Cerebellar cortex (tissue), 1 donor: ENCODE results near the gene IGSF3.

Experiments used
- DNase-seq: peaks from one replicate; pipeline ENCODE4 v3.0.0-alpha.2; 2015; ENCODE audit warnings: low spot score

The IGSF3 gene

GRCh38 chr1:116557323-116557878 lies 110.1 kb downstream of the IGSF3 start:
- DNase-seq, result no peak

GRCh38 chr1:116556289-116557006 lies 111.1 kb downstream of the IGSF3 start:
- DNase-seq, result no peak

GRCh38 chr1:116554924-116555323 lies 112.6 kb downstream of the IGSF3 start:
- no peak for DNase-seq

GRCh38 chr1:116553386-116554115 lies 114.0 kb downstream of the IGSF3 start:
- DNase-seq, result no peak

- DNase-seq, result no peak
These were observed 121.1 kb downstream of the IGSF3 start for GRCh38 chr1:116546354-116546977.

GRCh38 chr1:116545359-116545705 lies 122.2 kb downstream of the IGSF3 start:
- DNase-seq, result no peak

GRCh38 chr1:116544588-116545358 lies 122.8 kb downstream of the IGSF3 start:
- DNase-seq, result no peak

GRCh38 chr1:116540088-116540487 lies 127.4 kb downstream of the IGSF3 start:
- no peak for DNase-seq

GRCh38 chr1:116538544-116538943 lies 129.0 kb downstream of the IGSF3 start:
- DNase-seq, result no peak

- DNase-seq, result no peak
These were observed 129.6 kb downstream of the IGSF3 start for GRCh38 chr1:116537898-116538297.

- DNase-seq, result no peak
These were observed 130.3 kb downstream of the IGSF3 start for GRCh38 chr1:116537040-116537831.

- DNase-seq, result no peak
These were observed 133.4 kb downstream of the IGSF3 start for GRCh38 chr1:116534014-116534739.

GRCh38 chr1:116533429-116533820 lies 134.1 kb downstream of the IGSF3 start:
- DNase-seq, result no peak

GRCh38 chr1:116532671-116533428 lies 134.7 kb downstream of the IGSF3 start:
- DNase-seq, result no peak

- no peak for DNase-seq
These were observed 135.6 kb downstream of the IGSF3 start for GRCh38 chr1:116531917-116532316.

GRCh38 chr1:116529681-116530080 lies 137.9 kb downstream of the IGSF3 start:
- no peak for DNase-seq

GRCh38 chr1:116529199-116529631 lies 138.3 kb downstream of the IGSF3 start:
- DNase-seq, result no peak

GRCh38 chr1:116528329-116529083 lies 139.0 kb downstream of the IGSF3 start:
- DNase-seq, result no peak

GRCh38 chr1:116525440-116525839 lies 142.1 kb downstream of the IGSF3 start:
- no peak for DNase-seq
